ENCODE data around the gene EYS. TPM values are rescaled to one million over a fixed set of nuclear protein-coding genes. Genes with fewer than 3 reads are reported as not detected.
"Not testable (repeated sequence)": the region's sequence is repeated elsewhere in the genome, so short reads cannot be mapped to it uniquely, and the experiment has no call there.

Gene EYS
- total RNA-seq, 1 experiment from 2014 or later, result not detected

GRCh38 chr6:65483652-65484051 is 223.4 kb downstream of the EYS start:
- not testable (repeated sequence) for H3K27ac ChIP-seq; H3K9me3 ChIP-seq (replicated peaks); H3K4me1 ChIP-seq (replicated peaks); H3K4me3 ChIP-seq; H3K36me3 ChIP-seq; H3K27me3 ChIP-seq (replicated peaks); DNase-seq (ENCODE audit: low read depth in 1 of 2, low spot score in 2 of 2)

DNA sequence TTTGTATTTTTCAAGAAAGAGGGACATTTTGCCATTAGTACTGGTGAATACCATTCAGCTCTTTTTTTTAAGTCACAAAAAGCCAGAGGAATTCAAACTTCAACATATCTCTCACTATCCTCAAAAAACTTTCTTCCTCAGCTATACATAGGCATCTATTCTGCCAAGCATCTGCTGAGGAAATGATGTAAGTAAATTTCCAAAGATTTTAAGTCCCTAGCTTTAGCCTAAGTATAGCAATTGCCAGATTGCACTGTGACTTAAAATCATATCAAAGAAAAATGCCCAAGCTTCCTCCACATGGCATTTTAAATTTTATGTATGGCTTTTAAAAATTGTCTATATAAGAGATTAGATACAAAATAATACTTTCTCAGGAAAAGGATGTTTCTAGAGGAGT is 237.4 kb downstream of the EYS start:
- DNase-seq (ENCODE audit: low read depth in 1 of 2, low spot score in 2 of 2), result no peak
- no peak overlapping the region for H3K27ac ChIP-seq
- no peaks in the 10 kb centered on the region for H3K9me3 ChIP-seq (replicated peaks)
- no peaks in the 10 kb centered on the region for H3K4me1 ChIP-seq (replicated peaks)
- H3K4me3 ChIP-seq, result no peak overlapping the region
- H3K27me3 ChIP-seq (replicated peaks), result no peaks in the 10 kb centered on the region
- H3K36me3 ChIP-seq, result no peaks in the 10 kb centered on the region

DNA sequence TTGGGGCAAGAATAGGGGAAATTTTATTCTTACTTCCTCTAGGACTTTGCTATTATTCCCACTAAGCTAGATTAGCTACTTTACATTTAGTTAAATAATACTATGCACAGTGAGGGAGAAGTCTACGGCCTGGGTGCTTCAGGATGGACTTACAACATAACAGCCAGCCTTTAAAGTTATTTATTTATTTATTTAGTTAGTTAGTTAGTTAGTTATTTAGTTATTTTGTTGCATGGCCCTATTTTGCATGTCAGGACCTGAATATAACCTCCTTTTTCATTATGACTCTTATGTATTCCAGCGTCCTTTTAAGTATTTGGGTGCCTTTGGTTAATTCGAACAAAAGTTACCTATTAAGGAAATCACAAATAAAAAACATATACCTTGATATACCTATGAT is 238.7 kb downstream of the EYS start:
- no peaks in the 10 kb centered on the region for H3K4me1 ChIP-seq (replicated peaks)
- H3K27me3 ChIP-seq (replicated peaks), result no peaks in the 10 kb centered on the region
- no peaks in the 10 kb centered on the region for H3K36me3 ChIP-seq
- no peaks in the 10 kb centered on the region for H3K9me3 ChIP-seq (replicated peaks)
- no peak for DNase-seq (ENCODE audit: low read depth in 1 of 2, low spot score in 2 of 2)
- no peak overlapping the region for H3K4me3 ChIP-seq
- H3K27ac ChIP-seq, result no peak overlapping the region

GRCh38 chr6:65461121-65461520 is 245.9 kb downstream of the EYS start:
- Histone ChIP-seq H3K36me3 (no peaks in the 10 kb centered on the region), H3K4me3 (no peak overlapping the region), H3K9me3 (replicated peaks) (0 out of 2 replicates have a peak, but pooled peaks cover 3% of the 10 kb centered on the region), H3K4me1 (replicated peaks) (no peaks in the 10 kb centered on the region), H3K27me3 (replicated peaks) (no peaks in the 10 kb centered on the region), H3K27ac (no peak overlapping the region)
- DNase-seq (ENCODE audit: low read depth in 1 of 2, low spot score in 2 of 2), result no peak

GRCh38 chr6:65452333-65452732 is 254.7 kb downstream of the EYS start:
- Histone ChIP-seq H3K36me3 (no peaks in the 10 kb centered on the region), H3K27me3 (replicated peaks) (no peaks in the 10 kb centered on the region), H3K4me3 (no peak overlapping the region), H3K4me1 (replicated peaks) (no peaks in the 10 kb centered on the region), H3K9me3 (replicated peaks) (no peaks in the 10 kb centered on the region), H3K27ac (no peak overlapping the region)
- DNase-seq (ENCODE audit: low read depth in 1 of 2, low spot score in 2 of 2), result no peak

DNA sequence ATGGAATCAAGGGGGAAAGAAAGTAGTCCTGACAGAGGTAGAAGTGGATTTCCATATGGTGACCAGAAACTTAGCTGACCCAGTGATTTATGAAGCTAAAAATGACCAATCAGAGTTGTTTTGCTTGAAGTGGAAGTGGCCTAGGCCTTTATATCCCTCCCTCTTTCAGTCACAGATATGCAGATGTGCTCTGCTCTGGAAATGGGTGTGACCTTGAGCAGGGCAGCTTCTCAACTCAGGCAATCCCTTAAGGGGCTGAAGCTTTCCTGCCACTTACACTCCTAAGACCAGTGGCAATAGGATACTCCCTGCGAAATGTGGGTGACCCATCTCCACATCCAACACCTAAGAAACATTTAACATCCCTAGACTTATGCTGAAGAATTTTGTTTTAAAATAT is 256.6 kb downstream of the EYS start:
- Histone ChIP-seq H3K4me1 (replicated peaks) (no peaks in the 10 kb centered on the region), H3K4me3 (no peak overlapping the region), H3K27ac (no peak overlapping the region), H3K27me3 (replicated peaks) (no peaks in the 10 kb centered on the region), H3K36me3 (no peaks in the 10 kb centered on the region), H3K9me3 (replicated peaks) (no peaks in the 10 kb centered on the region)
- no peak for DNase-seq (ENCODE audit: low read depth in 1 of 2, low spot score in 2 of 2)

DNA sequence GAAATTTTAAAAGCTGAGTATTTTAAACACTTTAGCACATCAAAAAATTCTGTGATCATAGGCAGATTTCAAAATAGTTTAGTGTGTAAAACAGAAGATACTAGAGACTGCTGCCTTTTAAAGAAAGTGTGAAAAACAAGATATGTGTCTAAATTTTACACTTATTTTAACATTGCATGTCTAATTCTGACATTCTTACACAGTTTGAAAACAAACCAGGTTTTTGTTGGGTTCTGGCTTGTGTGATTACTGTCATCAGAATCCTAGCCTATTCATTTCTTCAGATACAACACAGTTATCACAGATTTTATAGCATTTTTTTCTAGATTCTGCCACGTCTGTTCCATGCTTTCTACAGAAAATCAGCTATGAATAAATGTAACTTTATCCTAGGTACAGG is 257.1 kb downstream of the EYS start:
- no peak for DNase-seq (ENCODE audit: low read depth in 1 of 2, low spot score in 2 of 2)
- Histone ChIP-seq H3K9me3 (replicated peaks) (no peaks in the 10 kb centered on the region), H3K27me3 (replicated peaks) (no peaks in the 10 kb centered on the region)

GRCh38 chr6:65448866-65449265 is 258.2 kb downstream of the EYS start:
- Histone ChIP-seq H3K4me3 (no peak overlapping the region), H3K4me1 (replicated peaks) (no peaks in the 10 kb centered on the region), H3K9me3 (replicated peaks) (no peaks in the 10 kb centered on the region), H3K36me3 (no peaks in the 10 kb centered on the region), H3K27me3 (replicated peaks) (no peaks in the 10 kb centered on the region), H3K27ac (no peak overlapping the region)
- DNase-seq (ENCODE audit: low read depth in 1 of 2, low spot score in 2 of 2), result no peak

More for the DNA sequence above, 257.1 kb downstream of the EYS start:
- no peaks in the 10 kb centered on the region for H3K4me1 ChIP-seq (replicated peaks)
- H3K36me3 ChIP-seq, result no peaks in the 10 kb centered on the region
- H3K4me3 ChIP-seq, result no peak overlapping the region
- no peak overlapping the region for H3K27ac ChIP-seq

DNA sequence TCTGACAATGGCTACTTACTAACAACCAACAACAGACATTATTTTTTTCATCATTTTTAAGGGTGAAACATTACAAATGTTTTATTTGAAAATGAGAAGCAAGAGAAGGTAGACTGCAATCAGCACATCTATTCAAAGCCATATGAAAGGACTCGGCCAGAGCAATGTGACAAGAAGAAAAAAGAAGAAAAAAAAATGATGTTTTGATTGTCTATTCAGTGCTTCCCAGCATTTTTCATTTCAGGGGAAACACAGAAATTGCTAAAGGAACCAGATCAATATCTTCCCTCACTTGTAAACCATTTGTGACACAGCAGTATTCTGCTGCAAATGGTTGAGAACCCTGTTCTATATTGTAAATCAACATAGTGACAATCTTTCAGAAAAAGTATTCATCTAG is 270.7 kb downstream of the EYS start:
- no peak for DNase-seq (ENCODE audit: low read depth in 1 of 2, low spot score in 2 of 2)
- no peak overlapping the region for H3K4me3 ChIP-seq
- H3K27ac ChIP-seq, result no peak overlapping the region
- no peaks in the 10 kb centered on the region for H3K36me3 ChIP-seq
- no peaks in the 10 kb centered on the region for H3K27me3 ChIP-seq (replicated peaks)
- H3K4me1 ChIP-seq (replicated peaks), result no peaks in the 10 kb centered on the region
- H3K9me3 ChIP-seq (replicated peaks), result 0 out of 2 replicates have a peak, but pooled peaks cover 2% of the 10 kb centered on the region

DNA sequence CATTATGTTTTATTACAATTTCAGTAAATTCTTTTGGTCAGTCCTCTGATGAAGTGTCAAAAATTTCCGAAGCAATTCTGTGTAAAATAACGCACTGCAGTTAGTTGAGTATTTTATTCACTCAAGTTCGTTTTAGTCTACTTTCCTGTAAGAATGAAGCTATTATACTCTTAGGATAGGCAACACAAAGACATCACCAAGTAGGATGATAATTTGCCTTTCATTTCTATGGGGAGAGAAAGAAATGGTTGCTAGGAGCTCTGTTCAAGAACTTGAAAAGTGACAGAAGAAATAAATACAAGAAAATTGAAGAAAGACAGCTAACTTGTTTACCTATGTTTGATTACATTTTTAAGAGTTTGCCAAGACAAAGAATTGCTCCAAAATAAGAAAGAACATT is 290.4 kb downstream of the EYS start:
- H3K9me3 ChIP-seq (replicated peaks), result peaks cover 4% of the 10 kb centered on the region; the same call in 1 of the 2 replicates
- H3K4me1 ChIP-seq (replicated peaks), result no peaks in the 10 kb centered on the region
- no peak overlapping the region for H3K27ac ChIP-seq
- no peaks in the 10 kb centered on the region for H3K36me3 ChIP-seq
- no peak for DNase-seq (ENCODE audit: low read depth in 1 of 2, low spot score in 2 of 2)
- no peak overlapping the region for H3K4me3 ChIP-seq
- H3K27me3 ChIP-seq (replicated peaks), result no peaks in the 10 kb centered on the region

GRCh38 chr6:65410309-65410708 is 296.7 kb downstream of the EYS start:
- no peaks in the 10 kb centered on the region for H3K4me1 ChIP-seq (replicated peaks)
- H3K4me3 ChIP-seq, result no peak overlapping the region
- H3K9me3 ChIP-seq (replicated peaks), result no peaks in the 10 kb centered on the region; the same call in 1 of the 2 replicates
- no peak overlapping the region for H3K27ac ChIP-seq
- no peaks in the 10 kb centered on the region for H3K36me3 ChIP-seq
- no peak for DNase-seq (ENCODE audit: low read depth in 1 of 2, low spot score in 2 of 2)
- H3K27me3 ChIP-seq (replicated peaks), result no peaks in the 10 kb centered on the region

DNA sequence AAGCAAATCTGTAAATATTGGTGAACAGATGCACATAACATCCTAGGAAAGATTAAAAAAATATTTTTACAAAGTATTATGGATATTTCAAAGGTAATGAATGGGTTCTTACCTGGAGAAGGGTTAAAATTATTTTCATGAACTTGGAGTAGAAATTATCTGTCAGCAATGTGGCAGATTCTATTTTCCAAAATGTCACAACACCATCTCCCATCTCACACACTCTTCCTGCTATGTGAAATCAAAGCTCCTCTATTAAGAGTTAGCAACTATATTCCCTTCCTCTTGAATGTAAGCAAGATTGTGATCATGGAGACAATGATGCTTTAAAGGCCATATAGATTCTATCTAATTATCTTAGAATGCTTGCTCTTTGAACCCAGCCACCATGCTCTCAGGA is 304.5 kb downstream of the EYS start:
- 0 out of 2 replicates have a peak, but pooled peaks cover 3% of the 10 kb centered on the region for H3K9me3 ChIP-seq (replicated peaks)
- no peak for DNase-seq (ENCODE audit: low read depth in 1 of 2, low spot score in 2 of 2)

DNA sequence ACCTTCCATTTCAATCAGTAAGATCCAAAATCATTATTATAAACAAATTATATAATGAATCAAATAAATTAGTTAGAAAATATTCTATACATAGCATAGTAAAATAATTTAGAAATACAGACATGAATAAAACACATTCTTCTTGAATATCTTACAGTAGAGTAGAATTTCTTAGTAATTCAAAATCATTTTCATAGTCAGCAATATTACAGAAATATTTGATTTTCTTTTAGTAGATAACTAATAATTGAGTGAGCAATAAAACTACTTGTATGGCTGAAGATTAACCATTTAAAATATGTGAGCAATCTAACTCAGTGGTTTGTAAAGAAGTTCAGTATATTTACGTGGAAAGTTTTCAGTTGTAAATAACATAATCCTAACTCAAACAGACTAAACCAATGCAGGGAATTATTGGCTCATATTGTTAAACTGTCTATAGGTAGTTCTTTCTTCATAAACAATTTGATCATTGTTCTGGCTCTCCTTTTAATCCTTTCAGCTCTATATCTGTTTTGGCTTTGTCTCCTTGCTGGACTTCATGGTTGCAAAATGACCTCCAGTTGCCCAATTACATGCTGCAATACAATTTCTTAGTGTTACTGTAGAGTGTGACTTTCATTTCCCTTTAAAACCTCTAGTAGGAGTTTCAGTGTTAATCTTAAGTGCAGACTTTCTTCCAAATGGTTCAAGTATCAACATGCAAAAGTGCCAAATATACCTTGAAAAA is 307.5 kb downstream of the EYS start:
- H3K27ac ChIP-seq, result no peak overlapping the region
- H3K9me3 ChIP-seq (replicated peaks), result 0 out of 2 replicates have a peak, but pooled peaks cover 3% of the 10 kb centered on the region
- no peaks in the 10 kb centered on the region for H3K27me3 ChIP-seq (replicated peaks)
- no peak for DNase-seq (ENCODE audit: low read depth in 1 of 2, low spot score in 2 of 2)
- no peaks in the 10 kb centered on the region for H3K4me1 ChIP-seq (replicated peaks)
- no peak overlapping the region for H3K4me3 ChIP-seq
- no peaks in the 10 kb centered on the region for H3K36me3 ChIP-seq

More for the DNA sequence above, 304.5 kb downstream of the EYS start:
- H3K36me3 ChIP-seq, result no peaks in the 10 kb centered on the region
- H3K4me3 ChIP-seq, result no peak overlapping the region
- no peaks in the 10 kb centered on the region for H3K27me3 ChIP-seq (replicated peaks)
- no peak overlapping the region for H3K27ac ChIP-seq
- H3K4me1 ChIP-seq (replicated peaks), result no peaks in the 10 kb centered on the region

DNA sequence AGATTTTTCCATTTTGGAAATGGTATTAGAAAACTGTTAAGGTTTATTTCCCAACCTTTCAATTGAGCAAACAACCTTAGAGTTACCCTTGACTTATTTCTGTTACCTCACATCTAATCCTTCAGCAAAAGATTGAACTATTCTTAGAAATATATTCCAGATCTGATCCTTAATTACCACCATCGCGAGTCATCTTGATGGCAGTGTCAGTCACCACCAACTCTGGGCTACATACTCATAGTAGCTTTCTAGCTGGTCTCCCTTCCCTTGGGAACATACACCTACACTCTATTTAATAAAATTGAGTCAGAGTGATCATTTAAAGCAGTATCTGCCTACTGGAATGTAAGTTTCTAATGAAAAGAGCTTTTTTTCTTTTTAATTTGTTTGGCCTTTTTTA is 308.2 kb downstream of the EYS start:
- Histone ChIP-seq H3K9me3 (replicated peaks) (0 out of 2 replicates have a peak, but pooled peaks cover 3% of the 10 kb centered on the region), H3K4me3 (no peak overlapping the region), H3K27me3 (replicated peaks) (no peaks in the 10 kb centered on the region), H3K4me1 (replicated peaks) (no peaks in the 10 kb centered on the region), H3K36me3 (no peaks in the 10 kb centered on the region), H3K27ac (no peak overlapping the region)
- no peak for DNase-seq (ENCODE audit: low read depth in 1 of 2, low spot score in 2 of 2)

- Histone ChIP-seq H3K4me1 (replicated peaks) (no peaks in the 10 kb centered on the region), H3K4me3 (no peak overlapping the region), H3K27me3 (replicated peaks) (no peaks in the 10 kb centered on the region), H3K9me3 (replicated peaks) (no peaks in the 10 kb centered on the region), H3K27ac (no peak overlapping the region), H3K36me3 (no peaks in the 10 kb centered on the region)
- DNase-seq (ENCODE audit: low read depth in 1 of 2, low spot score in 2 of 2), result no peak
Measured at GRCh38 chr6:65350530-65350929, 356.5 kb downstream of the EYS start.

Data from SJSA1 (cell line).